WTC11 (cell line): ENCODE results near the gene CENPL.
"Not testable (repeated sequence)": the region's sequence is repeated elsewhere in the genome, so short reads cannot be mapped to it uniquely, and the experiment has no call there.

ENCODE experiments used
- PRDM15 ChIP-seq: sonication (generic); formaldehyde crosslinking; IDR thresholded peaks from 2 replicates; pipeline ENCODE4 v1.8.0; 2022; ENCODE audit warnings: missing genetic modification reagents
- TEAD1 ChIP-seq: sonication (generic); formaldehyde crosslinking; IDR thresholded peaks from 2 replicates; pipeline ENCODE4 v1.8.0; 2022; ENCODE audit warnings: mild to moderate bottlenecking, missing genetic modification reagents
- ZBTB43 ChIP-seq: sonication (generic); formaldehyde crosslinking; IDR thresholded peaks from 2 replicates; pipeline ENCODE4 v1.8.1; 2023; ENCODE audit warnings: mild to moderate bottlenecking, missing genetic modification reagents
- TF ChIP-seq, protein P1 (sequence below): sonication (generic); formaldehyde crosslinking; IDR thresholded peaks from 2 replicates; pipeline ENCODE4 v1.8.1; 2023; ENCODE audit warnings: mild to moderate bottlenecking, missing genetic modification reagents, moderate library complexity

GRCh38 chr1:173799995-173800394, 24.7 kb downstream of the CENPL start:
- not testable (repeated sequence) for TF ChIP-seq PRDM15, TEAD1, ZBTB43 (CRISPR knock-in tag)
- TF ChIP-seq, protein P1, sequence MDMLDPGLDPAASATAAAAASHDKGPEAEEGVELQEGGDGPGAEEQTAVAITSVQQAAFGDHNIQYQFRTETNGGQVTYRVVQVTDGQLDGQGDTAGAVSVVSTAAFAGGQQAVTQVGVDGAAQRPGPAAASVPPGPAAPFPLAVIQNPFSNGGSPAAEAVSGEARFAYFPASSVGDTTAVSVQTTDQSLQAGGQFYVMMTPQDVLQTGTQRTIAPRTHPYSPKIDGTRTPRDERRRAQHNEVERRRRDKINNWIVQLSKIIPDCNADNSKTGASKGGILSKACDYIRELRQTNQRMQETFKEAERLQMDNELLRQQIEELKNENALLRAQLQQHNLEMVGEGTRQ, result not testable (repeated sequence)
